SK-N-SH (cell line): ENCODE data around the gene TMEM163. TPM values are rescaled to one million over a fixed set of nuclear protein-coding genes. Genes with fewer than 3 reads are reported as not detected.

ENCODE experiments used
- CTCF ChIA-PET: fragments of 300-600, 350-600 bp; formaldehyde crosslinking; extraction: SDS; loops from one replicate; lab custom pipeline; 2021; lab: Yijun Ruan, JAX
- POLR2A ChIA-PET: fragments of 350-600 bp; sonication (Branson Sonifier 250); formaldehyde crosslinking; extraction: SDS; loops from one replicate; lab custom pipeline; 2020; ENCODE audit warnings: antibody characterized with exemption, inconsistent platforms; lab: Yijun Ruan, JAX
- DNase-seq: peaks from one replicate; pipeline ENCODE4 v3.0.0; 2012
- H2AFZ ChIP-seq: fragments of 200-600 bp; sonication (generic); 2 replicates; pipeline ENCODE4 v1.8.1; 2016; ENCODE audit warnings: antibody characterized with exemption, mild to moderate bottlenecking, low read depth
- H3F3A ChIP-seq: fragments of 200-600 bp; sonication (generic); replicated peaks from 2 replicates; pipeline ENCODE3; 2016; ENCODE audit warnings: antibody characterized with exemption, mild to moderate bottlenecking; ENCODE audit not compliant: insufficient read depth
- H3K27ac ChIP-seq, 2 experiments: fragments of 200-500 bp in 1 of 2; fragments of 200-600 bp in 1 of 2; sonication (Bioruptor generic) in 1 of 2; sonication (generic), shearing (Covaris generic) in 1 of 2; 2 replicates each; pipeline versions ENCODE4 v1.5.1 to v1.6.1; 2014 to 2016; ENCODE audit warnings: low read depth in 2 of 2, inconsistent platforms in 1 of 2, low read length in 1 of 2, mild to moderate bottlenecking in 1 of 2, mixed read lengths in 1 of 2
- H3K27me3 ChIP-seq: fragments of 200-600 bp; sonication (generic), shearing (Covaris generic); 2 replicates; pipeline ENCODE4 v1.6.1; 2016; ENCODE audit warnings: mixed run types; ENCODE audit not compliant: insufficient read depth
- H3K36me3 ChIP-seq, 2 experiments: fragments of 200-500 bp in 1 of 2; fragments of 200-600 bp in 1 of 2; sonication (Bioruptor generic) in 1 of 2; sonication (generic) in 1 of 2; replicated peaks in 1 of 2; 2 replicates each; pipeline versions ENCODE3 to v1.5.1; 2014 to 2016; ENCODE audit warnings: low read length in 1 of 2, mild to moderate bottlenecking in 1 of 2; ENCODE audit not compliant: insufficient read depth in 2 of 2, control insufficient read depth in 1 of 2
- H3K4me1 ChIP-seq, 2 experiments: fragments of 200-500 bp in 1 of 2; fragments of 200-600 bp in 1 of 2; sonication (Bioruptor generic) in 1 of 2; sonication (generic), shearing (Covaris generic) in 1 of 2; 2 replicates each; pipeline versions ENCODE4 v1.5.1 to v1.6.1; 2014 to 2016; ENCODE audit warnings: low read depth in 1 of 2, low read length in 1 of 2, mixed run types in 1 of 2; ENCODE audit not compliant: insufficient read depth in 2 of 2, control insufficient read depth in 1 of 2
- H3K4me2 ChIP-seq: fragments of 200-600 bp; sonication (generic), shearing (Covaris generic); 2 replicates; pipeline ENCODE4 v1.6.1; 2017; ENCODE audit warnings: mixed run types
- H3K4me3 ChIP-seq, 2 experiments: fragments of 200-500 bp in 1 of 2; fragments of 200-600 bp in 1 of 2; sonication (Bioruptor generic) in 1 of 2; sonication (generic), shearing (Covaris generic) in 1 of 2; 2 replicates each; pipeline versions ENCODE4 v1.5.1 to v1.8.1; 2014 to 2016; ENCODE audit warnings: low read depth in 2 of 2, inconsistent platforms in 1 of 2, low read length in 1 of 2, mild to moderate bottlenecking in 1 of 2, mixed read lengths in 1 of 2, moderate library complexity in 1 of 2
- H3K79me2 ChIP-seq: fragments of 200-600 bp; sonication (generic); 2 replicates; pipeline ENCODE4 v1.8.1; 2017; ENCODE audit warnings: mild to moderate bottlenecking; ENCODE audit not compliant: insufficient read depth
- H3K9ac ChIP-seq: fragments of 200-600 bp; sonication (generic); 2 replicates; pipeline ENCODE4 v1.6.1; 2017; ENCODE audit warnings: mixed run types
- H3K9me2 ChIP-seq: fragments of 200-600 bp; sonication (generic); 2 replicates; pipeline ENCODE4 v1.6.1; 2017; ENCODE audit warnings: mixed run types
- H3K9me3 ChIP-seq: fragments of 200-600 bp; sonication (generic); 2 replicates; pipeline ENCODE4 v1.6.1; 2017; ENCODE audit warnings: mixed run types, mild to moderate bottlenecking, moderate library complexity
- H4K20me1 ChIP-seq: fragments of 200-600 bp; sonication (generic); 2 replicates; pipeline ENCODE4 v1.6.1; 2017; ENCODE audit warnings: mild to moderate bottlenecking, mixed run types; ENCODE audit not compliant: insufficient read depth
- CHD2 ChIP-seq: fragments of 150-350 bp; IDR thresholded peaks from 2 replicates; pipeline ENCODE4 v1.6.1; 2018; ENCODE audit warnings: low read length; ENCODE audit not compliant: partially characterized antibody
- ELF1 ChIP-seq: IDR thresholded peaks from 2 replicates; pipeline ENCODE4 v1.4.0; 2012
- EZH2phosphoT487 ChIP-seq: fragments of 200-600 bp; sonication (generic); IDR thresholded peaks from 2 replicates; pipeline ENCODE4 v1.6.1; 2017; ENCODE audit warnings: low read depth, mixed run types, mild to moderate bottlenecking, antibody characterized with exemption, moderate library complexity, borderline replicate concordance
- FOSL2 ChIP-seq: IDR thresholded peaks from 2 replicates; pipeline ENCODE4 v1.4.0; 2012; ENCODE audit warnings: low read depth, mild to moderate bottlenecking, moderate library complexity, borderline replicate concordance
- FOXJ3 ChIP-seq: sonication (generic); formaldehyde crosslinking; IDR thresholded peaks from 2 replicates; pipeline ENCODE4 v1.5.1; 2020; ENCODE audit warnings: mild to moderate bottlenecking, missing genetic modification reagents
- FOXM1 ChIP-seq: IDR thresholded peaks from 2 replicates; pipeline ENCODE4 v1.4.0; 2012; ENCODE audit warnings: low read depth, mild to moderate bottlenecking
- NFIC ChIP-seq: IDR thresholded peaks from 2 replicates; pipeline ENCODE4 v1.4.0; 2012; ENCODE audit warnings: borderline replicate concordance
- NRF1 ChIP-seq: IDR thresholded peaks from 2 replicates; pipeline ENCODE4 v1.6.1; 2012; ENCODE audit warnings: low read depth, mild to moderate bottlenecking, low read length
- POLR2AphosphoS5 ChIP-seq: IDR thresholded peaks from 2 replicates; pipeline ENCODE4 v1.6.1; 2012; ENCODE audit warnings: low read depth, low read length
- RCOR1 ChIP-seq: fragments of 150-350 bp; IDR thresholded peaks from 2 replicates; pipeline ENCODE4 v1.6.1; 2017; ENCODE audit warnings: antibody characterized with exemption, low read length
- RFX5 ChIP-seq: IDR thresholded peaks from 2 replicates; pipeline ENCODE4 v1.6.1; 2012; ENCODE audit warnings: mild to moderate bottlenecking, improper control_type of control experiment, low read length
- RXRA ChIP-seq: IDR thresholded peaks from 2 replicates; pipeline ENCODE4 v1.4.0; 2012; ENCODE audit warnings: low read depth, mild to moderate bottlenecking, borderline replicate concordance
- SIN3A ChIP-seq: IDR thresholded peaks from 2 replicates; pipeline ENCODE4 v1.6.1; 2012; ENCODE audit warnings: low read depth, mild to moderate bottlenecking, low read length, moderate library complexity, borderline replicate concordance
- TCF12 ChIP-seq: IDR thresholded peaks from 2 replicates; pipeline ENCODE4 v1.4.0; 2012
- WGBS: methylation state at CpG from one replicate; pipeline ENCODE4 v1.1.6; 2017; ENCODE audit warnings: low lambda C conversion rate; 5-methylcytosine and 5-hydroxymethylcytosine counted together
- polyA plus RNA-seq, 3 experiments: library from polyadenylated mRNA; depleted of rRNA; stranded (reverse); fragments of >200 nt; gene quantifications; 2 replicates each; pipeline ENCODE4 v1.2.3, GENCODE V29; 2012
- TF ChIP-seq, protein P1 (sequence below): fragments of 200-600 bp; sonication (generic); IDR thresholded peaks from 2 replicates; pipeline ENCODE4 v1.6.1; 2017; ENCODE audit warnings: antibody characterized with exemption, mild to moderate bottlenecking, moderate library complexity
- TF ChIP-seq, protein P2 (sequence below): fragments of 150-350 bp; IDR thresholded peaks from 2 replicates; pipeline ENCODE4 v1.6.1; 2016; ENCODE audit warnings: mild to moderate bottlenecking, low read depth, low read length
- TF ChIP-seq, protein P3 (sequence below): IDR thresholded peaks from 2 replicates; pipeline ENCODE4 v1.4.0; 2012; ENCODE audit warnings: low read depth, borderline replicate concordance

TMEM163 gene
- polyA plus RNA-seq, 1 of the 3 experiments (the other 2 are of a cell fraction), result not detected

DNA sequence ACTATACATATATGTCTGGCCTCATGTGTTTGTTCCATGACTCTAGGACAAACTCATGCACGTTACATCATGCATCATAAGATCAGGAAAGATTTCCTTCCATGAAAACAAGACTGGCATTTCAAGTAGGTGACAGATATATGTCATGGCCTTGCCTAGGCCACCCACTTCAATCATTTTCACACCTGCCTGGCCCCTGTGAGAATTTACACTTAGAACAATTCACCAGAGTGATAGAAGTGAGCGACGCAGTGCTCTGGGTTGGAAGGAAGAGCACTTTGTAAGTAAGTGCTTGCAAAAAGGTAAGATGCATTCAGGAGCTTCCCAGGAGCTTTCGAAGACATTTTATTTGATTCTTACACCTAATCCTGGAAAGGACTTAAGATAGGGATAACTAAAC, 39.5 kb downstream of the TMEM163 start:
- Histone ChIP-seq H3K9me3 (no peaks in the 10 kb centered on the region), H3K27me3 (no peaks in the 10 kb centered on the region), H3K36me3 (no peaks in the 10 kb centered on the region), H3K9me2 (no peaks in the 10 kb centered on the region), H3F3A (no peaks in the 10 kb centered on the region), H2AFZ (no peak overlapping the region), H3K79me2 (no peaks in the 10 kb centered on the region), H3K4me3 (no peak overlapping the region), H4K20me1 (no peaks in the 10 kb centered on the region), H3K4me2 (no peak overlapping the region), H3K9ac (no peak overlapping the region), H3K4me1 (no peaks in the 10 kb centered on the region; a peak in 1 of 4 replicates), H3K27ac (no peak overlapping the region)
- ChIA-PET CTCF (no interaction called here), POLR2A (no interaction called here)
- 54% methylated on average over 4 of the region's 4 CpGs for WGBS
- DNase-seq, result no peak
- TF ChIP-seq, protein P1, sequence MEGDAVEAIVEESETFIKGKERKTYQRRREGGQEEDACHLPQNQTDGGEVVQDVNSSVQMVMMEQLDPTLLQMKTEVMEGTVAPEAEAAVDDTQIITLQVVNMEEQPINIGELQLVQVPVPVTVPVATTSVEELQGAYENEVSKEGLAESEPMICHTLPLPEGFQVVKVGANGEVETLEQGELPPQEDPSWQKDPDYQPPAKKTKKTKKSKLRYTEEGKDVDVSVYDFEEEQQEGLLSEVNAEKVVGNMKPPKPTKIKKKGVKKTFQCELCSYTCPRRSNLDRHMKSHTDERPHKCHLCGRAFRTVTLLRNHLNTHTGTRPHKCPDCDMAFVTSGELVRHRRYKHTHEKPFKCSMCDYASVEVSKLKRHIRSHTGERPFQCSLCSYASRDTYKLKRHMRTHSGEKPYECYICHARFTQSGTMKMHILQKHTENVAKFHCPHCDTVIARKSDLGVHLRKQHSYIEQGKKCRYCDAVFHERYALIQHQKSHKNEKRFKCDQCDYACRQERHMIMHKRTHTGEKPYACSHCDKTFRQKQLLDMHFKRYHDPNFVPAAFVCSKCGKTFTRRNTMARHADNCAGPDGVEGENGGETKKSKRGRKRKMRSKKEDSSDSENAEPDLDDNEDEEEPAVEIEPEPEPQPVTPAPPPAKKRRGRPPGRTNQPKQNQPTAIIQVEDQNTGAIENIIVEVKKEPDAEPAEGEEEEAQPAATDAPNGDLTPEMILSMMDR, result no peak
- TF ChIP-seq NRF1, result no peak
- TF ChIP-seq FOXM1, result no peak
- no peak for TF ChIP-seq TCF12
- no peak for TF ChIP-seq FOSL2
- TF ChIP-seq EZH2phosphoT487, result no peak
- TF ChIP-seq RFX5, result no peak
- TF ChIP-seq SIN3A, result no peak
- no peak for TF ChIP-seq RXRA
- TF ChIP-seq, protein P2, sequence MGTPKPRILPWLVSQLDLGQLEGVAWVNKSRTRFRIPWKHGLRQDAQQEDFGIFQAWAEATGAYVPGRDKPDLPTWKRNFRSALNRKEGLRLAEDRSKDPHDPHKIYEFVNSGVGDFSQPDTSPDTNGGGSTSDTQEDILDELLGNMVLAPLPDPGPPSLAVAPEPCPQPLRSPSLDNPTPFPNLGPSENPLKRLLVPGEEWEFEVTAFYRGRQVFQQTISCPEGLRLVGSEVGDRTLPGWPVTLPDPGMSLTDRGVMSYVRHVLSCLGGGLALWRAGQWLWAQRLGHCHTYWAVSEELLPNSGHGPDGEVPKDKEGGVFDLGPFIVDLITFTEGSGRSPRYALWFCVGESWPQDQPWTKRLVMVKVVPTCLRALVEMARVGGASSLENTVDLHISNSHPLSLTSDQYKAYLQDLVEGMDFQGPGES, result no peak
- TF ChIP-seq FOXJ3, result no peak
- TF ChIP-seq CHD2, result no peak
- TF ChIP-seq POLR2AphosphoS5, result no peak
- TF ChIP-seq, protein P3, sequence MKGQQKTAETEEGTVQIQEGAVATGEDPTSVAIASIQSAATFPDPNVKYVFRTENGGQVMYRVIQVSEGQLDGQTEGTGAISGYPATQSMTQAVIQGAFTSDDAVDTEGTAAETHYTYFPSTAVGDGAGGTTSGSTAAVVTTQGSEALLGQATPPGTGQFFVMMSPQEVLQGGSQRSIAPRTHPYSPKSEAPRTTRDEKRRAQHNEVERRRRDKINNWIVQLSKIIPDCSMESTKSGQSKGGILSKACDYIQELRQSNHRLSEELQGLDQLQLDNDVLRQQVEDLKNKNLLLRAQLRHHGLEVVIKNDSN, result no peak
- no peak for TF ChIP-seq NFIC
- TF ChIP-seq ELF1, result no peak
- TF ChIP-seq RCOR1, result no peak
